HG02642 (cell line): ENCODE measurements around the gene IGLON5.

Source experiments
- ATAC-seq: cut with Tn5 transposase; IDR thresholded peaks from one replicate; pipeline ENCODE4 v1.9.1; 2021; ENCODE audit warnings: mild to moderate bottlenecking; ENCODE audit not compliant: unreplicated experiment, poor library complexity

Gene IGLON5

GRCh38 chr19:51311351-51312257 is at the start of gene IGLON5:
Gene IGLON5 (plus strand): TSS chr19:51311644. CDS start chr19:51311848, 204 bp downstream.
- no peak for ATAC-seq

- ATAC-seq = no peak
Observed at GRCh38 chr19:51263808-51264207, 47.6 kb upstream of the IGLON5 start.

DNA sequence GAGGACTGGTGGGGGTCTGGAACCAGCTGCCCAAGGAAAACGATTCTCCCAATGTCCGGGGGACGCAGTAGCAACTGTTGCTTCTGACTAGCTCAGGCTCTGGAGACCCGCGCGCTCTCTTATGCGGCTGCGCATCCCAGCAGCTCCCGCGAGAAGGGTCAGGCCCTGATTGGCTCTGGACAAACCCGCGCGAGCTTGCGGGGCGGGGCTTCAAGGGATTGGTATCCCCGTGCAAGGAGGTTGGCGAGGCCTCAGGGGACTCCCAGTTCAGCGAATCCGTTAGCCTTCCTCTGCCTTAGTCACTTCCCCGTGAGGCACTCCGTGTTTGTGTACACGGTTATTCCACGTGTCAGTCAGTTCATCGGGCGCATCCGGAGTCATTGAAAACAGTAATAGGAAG is 40.4 kb upstream of the IGLON5 start:
- no peak for ATAC-seq

DNA sequence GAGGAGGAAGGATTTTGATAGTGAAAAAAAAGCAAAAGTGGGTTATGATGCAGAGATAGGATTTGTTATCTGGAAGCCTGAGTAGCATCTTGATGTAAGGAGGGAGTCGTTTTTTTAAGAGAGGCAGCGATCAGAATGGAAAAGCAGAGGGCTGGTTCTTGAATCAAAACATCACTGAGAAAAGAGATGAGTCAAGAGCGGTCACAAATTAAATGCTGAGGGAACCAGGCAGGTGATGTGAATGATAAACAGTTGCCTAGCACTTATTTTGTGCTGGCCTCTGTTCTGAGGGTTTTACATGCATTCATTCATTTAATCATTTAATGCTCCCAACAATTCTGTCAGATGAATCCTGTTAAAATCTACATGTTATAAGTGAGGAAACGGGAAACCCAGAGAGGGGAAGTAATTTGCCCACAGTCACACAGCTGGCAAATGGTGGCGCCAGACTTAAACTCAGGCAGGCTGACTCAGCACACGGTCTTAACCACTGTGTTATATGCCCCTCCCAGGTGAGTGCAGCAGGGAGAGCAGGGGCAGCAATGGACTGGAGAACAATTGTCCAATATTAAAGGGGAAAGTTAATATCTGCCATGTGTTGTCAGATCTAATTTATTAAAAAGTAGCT is 39.1 kb upstream of the IGLON5 start:
- no peak for ATAC-seq

DNA sequence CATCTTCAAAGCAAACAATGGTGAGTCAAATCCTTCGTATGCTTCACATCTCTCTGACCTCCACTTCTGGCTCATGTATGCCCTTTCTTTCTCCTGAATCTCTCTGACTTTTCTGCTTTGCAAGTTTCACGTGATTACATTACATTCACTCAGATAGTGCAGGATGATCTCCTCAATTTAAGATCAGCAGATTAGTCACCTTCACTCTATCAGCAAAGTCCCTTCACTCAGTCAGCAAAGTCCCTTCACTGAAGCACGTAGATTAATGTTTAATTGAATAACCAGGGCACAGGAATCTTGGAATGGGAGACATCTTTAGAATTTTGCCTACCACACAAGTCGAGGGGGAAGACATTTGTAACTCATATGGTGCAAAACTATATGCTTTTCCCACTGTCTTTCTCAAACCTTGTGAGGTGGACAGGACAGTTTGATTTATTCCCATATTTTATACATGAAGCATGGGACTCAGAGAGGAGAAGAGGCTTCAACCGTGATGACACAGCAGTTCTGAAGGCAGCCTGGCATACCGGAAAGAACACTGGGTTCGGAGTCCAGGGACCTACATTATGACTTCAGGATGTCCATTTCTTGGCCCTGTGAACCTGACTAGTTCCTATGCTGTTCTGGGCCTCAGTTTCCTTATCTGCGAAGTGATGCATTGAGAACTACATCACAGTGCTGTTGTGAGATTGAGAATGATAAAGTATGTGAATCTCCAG is 37.2 kb upstream of the IGLON5 start:
- no peak for ATAC-seq

- no peak for ATAC-seq
Observed at GRCh38 chr19:51277112-51277511, 34.3 kb upstream of the IGLON5 start.

DNA sequence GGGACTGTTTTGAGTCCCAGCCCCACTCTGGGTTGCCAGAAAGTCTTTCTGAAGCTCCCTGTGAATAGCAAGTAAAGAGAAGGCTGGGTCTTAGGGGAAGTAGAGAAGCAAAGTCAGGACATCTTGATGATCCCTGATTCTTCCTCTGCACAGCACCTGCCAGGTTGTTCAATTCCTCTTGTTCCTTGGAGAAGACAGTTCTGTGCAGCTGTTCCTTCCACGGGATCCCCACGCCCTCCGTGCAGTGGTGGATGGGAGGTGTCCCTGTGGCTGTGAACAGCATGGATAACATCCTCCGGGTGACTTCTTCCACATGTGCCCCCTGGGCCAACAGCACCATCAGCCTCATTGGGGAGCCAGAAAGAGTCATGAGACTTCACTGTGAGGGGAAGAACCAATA is 29.1 kb upstream of the IGLON5 start:
- no peak for ATAC-seq

DNA sequence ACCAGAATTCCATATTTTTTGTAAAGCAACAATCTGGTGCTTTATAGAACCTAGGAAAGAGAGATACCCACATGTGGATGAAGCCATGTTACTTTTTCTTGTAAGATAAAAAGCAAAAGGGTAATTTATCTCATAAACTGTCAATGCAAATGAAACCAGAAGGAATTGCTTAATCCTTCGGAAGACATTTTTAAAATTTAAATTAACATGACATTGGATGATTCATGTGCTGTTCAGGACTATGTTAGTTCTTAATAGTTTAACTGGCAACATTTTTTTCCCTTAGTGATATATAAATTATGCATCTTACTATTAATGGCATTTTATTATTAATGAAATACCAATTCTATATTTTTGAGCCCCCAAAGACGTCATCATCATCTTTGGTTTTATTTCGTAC is 25.8 kb upstream of the IGLON5 start:
- ATAC-seq = no peak

DNA sequence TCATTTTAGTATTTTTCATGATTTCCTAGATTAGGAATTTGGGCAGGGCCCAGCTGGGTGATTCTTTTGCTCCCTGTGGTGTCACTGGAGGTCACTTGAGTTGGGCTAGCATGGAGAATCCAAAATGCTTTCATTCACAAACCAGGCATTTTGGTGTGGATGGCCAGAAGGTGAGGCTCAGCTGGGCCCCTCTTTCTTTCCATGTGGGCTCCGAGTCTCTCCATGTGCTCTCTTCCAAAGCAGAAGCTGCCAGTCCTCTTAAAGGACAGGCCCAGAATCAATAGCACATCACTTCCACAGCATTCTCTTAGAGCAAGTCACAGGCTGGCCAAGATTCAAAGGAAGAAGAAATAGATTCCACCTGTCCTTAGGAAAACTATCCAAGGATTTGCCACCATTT is 21.8 kb upstream of the IGLON5 start:
- no peak for ATAC-seq

DNA sequence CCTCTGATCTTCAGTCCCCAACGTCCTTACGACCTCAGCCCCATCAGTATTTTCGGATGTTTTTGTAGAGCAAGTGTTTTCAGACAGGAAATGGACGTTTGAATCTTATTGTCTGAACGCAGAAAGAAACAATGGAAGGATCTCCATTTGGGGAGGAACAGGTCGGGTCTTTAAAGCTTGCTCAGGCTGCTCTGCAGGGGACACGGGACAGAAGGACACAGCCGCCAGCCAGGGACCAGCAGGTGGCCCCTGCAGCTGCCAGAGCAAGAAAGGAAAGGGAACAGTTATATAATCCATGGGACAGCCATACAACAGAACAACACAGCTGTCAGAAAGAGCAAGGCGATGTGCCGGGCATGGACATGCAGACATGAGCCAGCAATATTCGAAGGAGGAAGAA is 18.5 kb upstream of the IGLON5 start:
- ATAC-seq = no peak

DNA sequence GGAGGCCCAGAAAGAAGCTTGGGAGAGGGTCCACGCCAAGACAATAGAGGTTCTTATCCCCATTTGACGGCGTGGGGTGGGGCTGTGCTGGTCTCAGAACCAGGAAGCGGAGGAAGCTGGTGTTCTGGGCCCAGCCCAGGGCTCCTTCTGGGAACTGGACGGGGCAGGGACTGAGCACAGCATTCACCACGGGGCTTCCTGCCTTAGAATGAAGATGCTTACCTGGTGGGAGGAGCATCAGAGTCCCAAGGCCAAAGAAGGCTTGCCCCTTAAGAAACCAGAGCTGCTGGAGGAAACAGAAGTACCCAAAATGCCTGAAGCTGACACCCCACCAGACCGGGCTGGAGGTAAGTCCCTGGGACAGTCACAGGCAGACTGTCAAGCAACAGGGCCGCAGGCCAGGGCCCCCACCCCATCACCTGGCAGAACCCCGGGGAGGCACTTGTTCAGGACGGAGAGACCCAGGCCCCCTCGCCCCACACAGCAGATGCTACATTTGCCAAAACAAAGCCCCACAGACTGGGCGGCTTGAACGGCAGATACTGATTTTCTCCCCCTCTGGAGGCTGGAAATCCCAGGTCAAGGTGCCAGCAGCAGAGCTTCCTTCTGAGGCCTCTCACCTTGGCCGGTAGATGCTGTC is 17.8 kb upstream of the IGLON5 start:
- no peak for ATAC-seq

DNA sequence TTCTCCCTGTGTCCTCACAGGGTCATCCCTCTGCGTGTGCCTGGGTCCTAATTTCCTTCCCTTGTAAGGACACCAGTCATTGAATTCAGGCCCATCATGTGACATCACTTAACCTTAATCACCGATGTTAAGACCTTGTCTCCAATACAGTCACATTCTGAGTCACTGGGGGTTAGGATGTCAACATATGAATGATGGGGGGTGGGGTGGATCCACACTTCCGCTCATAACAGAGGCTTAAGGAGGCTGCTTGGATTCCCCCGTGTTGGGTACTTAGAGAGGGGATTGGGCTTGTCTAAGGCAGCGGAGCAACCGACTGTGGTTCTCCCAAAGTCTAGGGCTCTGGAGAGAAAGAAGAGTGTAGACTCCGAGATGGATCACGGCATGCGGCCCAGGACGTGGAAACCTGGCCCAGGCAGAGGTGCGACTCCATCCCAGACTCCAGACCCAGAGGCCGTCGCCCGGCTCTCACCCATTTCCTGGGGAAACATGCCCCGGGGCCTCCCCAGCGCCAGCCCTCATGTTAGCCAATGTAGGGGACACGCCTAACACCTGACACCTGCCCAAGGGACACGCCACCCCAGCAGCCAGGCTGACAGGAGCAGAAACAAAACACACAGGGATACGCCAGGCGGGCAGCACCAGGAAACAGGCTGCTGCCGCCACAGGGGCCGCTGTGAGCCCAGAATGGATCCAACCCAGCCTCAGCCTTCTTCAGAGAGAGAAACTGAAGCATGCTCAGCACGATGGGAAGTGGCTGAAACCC is 17.1 kb upstream of the IGLON5 start:
- no peak for ATAC-seq

GRCh38 chr19:51294977-51295375 is 16.5 kb upstream of the IGLON5 start:
- no peak for ATAC-seq

- ATAC-seq = no peak
Observed at GRCh38 chr19:51295382-51296126, 15.9 kb upstream of the IGLON5 start.

DNA sequence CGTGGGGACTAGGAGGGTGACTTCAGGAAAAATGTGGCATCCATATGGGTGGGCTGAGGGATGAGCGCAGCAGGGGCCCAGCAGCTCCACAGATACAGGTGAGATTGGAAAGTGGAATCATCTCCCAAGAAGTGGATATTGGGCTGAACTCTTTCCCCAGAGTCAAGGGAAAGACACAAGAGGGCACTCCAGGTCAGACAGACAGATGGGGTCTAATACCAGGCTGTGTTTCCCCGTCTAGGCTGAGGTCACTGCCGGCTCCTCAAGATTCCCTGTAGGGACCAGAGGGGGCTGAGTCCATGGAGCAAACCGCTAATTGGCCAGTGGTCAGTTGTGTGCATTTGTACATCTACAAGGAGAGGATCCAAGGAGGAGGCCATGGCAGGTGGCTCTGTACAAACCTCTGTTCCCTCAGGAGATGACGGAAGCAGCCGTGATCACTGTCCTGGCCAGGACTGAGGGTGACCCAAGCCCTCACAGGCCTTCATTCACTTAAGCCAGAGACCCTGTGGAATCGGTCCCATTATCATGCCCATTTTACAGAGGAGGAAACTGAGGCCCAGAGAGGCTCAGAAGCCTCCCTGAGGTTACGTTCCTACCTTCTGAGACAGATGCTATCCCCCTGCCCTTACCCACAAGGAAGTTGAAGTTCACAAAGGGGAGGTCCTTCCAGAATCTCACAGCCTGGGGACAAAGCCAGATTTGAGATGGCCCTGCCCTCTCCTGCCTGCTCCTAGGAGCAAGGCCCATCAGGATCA is 14.9 kb upstream of the IGLON5 start:
- ATAC-seq = no peak

DNA sequence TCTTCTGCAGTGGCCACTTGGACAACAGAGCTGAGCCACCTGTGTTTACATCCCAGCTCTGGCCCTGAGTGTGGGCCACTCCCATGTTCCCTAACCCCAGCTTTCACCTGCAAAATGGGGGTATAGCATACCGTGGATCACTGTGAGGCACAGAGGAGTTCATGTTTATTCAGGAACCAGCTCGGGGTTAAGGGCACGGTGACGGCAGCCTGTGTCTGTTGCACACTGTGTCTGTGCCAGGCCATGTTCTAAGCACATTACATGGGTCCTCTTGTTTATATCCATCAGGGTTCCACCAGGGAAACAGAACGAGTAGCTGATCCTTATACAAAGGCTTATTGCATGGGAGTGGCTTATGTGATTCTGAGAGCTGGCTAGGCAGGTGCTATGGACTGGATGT is 14.0 kb upstream of the IGLON5 start:
- no peak for ATAC-seq

DNA sequence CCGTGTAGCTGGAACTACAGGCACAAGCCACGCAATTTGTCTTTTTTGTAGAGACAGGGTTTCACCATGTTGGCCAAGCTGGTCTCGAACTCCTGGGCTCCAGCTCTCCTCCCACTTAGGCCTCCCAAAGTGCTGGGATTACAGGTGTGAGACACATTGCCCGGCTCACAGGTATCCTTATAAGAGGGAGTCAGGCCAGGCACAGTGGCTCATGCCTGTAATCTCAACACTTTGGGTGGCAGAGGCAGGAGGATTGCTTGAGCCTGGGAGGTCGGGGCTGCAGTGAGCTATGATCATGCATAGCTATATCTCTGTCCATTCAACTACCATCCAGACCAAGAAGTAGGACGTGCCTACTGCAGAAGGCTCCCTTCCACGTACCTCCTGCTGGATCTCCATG is 10.2 kb upstream of the IGLON5 start:
- no peak for ATAC-seq

DNA sequence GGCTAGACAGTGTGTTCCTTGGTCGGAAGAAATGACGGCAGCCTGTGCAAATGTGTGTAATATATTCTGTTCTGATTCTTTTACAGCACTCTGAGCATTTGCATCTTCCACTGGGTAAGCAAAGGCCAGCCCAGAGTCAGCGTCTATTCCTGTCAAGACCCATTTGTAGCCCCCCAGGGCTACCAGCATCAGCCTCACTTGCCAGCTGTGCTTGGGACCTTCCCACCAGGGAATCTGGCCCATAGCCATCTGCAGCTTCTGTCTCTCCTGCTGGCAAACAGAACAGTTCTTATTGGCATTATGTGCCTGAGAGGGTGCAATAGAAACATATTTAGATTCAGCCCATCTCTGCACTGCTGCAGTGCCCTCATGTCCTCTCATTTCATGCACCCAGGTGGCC is 6.0 kb upstream of the IGLON5 start:
- ATAC-seq = no peak

- ATAC-seq = no peak
Observed at GRCh38 chr19:51316688-51317087, 5.2 kb downstream of the IGLON5 start.
